Kidney epithelial cell (primary cell): Measurements from ENCODE around the gene BCL2L14. TPM values are rescaled to one million over a fixed set of nuclear protein-coding genes. Genes with fewer than 3 reads are reported as not detected.
A peak's percentile ranks its signal among the peaks of the same experiment; 100 is the strongest.

ENCODE experiments used
- DNase-seq: peaks from one replicate; pipeline ENCODE4 v3.0.0-alpha.2; 2010; ENCODE audit warnings: low read depth
- H3K27me3 ChIP-seq: 2 replicates; pipeline ENCODE4 v1.6.0; 2011; ENCODE audit warnings: low read length; ENCODE audit not compliant: control insufficient read depth, insufficient read depth
- H3K36me3 ChIP-seq: 2 replicates; pipeline ENCODE4 v1.5.1; 2011; ENCODE audit warnings: low read length; ENCODE audit not compliant: control insufficient read depth, insufficient read depth
- H3K4me3 ChIP-seq: 2 replicates; pipeline ENCODE4 v1.5.1; 2011; ENCODE audit warnings: low read depth, mild to moderate bottlenecking, control low read depth, low read length
- total RNA-seq: library from RNA; depleted of rRNA; stranded (reverse); fragments of >200 nt; gene quantifications from 2 replicates; pipeline ENCODE4 v1.2.3, GENCODE V29; 2015
- TF ChIP-seq, protein P1 (sequence below): IDR thresholded peaks from 2 replicates; pipeline ENCODE4 v1.5.1; 2011; ENCODE audit warnings: mild to moderate bottlenecking, moderate library complexity, low read length, control low read depth, inconsistent platforms; ENCODE audit not compliant: insufficient read depth, poor library complexity, severe bottlenecking

BCL2L14 gene
- total RNA-seq, 1 donor from 2014 or later, result not detected

DNA sequence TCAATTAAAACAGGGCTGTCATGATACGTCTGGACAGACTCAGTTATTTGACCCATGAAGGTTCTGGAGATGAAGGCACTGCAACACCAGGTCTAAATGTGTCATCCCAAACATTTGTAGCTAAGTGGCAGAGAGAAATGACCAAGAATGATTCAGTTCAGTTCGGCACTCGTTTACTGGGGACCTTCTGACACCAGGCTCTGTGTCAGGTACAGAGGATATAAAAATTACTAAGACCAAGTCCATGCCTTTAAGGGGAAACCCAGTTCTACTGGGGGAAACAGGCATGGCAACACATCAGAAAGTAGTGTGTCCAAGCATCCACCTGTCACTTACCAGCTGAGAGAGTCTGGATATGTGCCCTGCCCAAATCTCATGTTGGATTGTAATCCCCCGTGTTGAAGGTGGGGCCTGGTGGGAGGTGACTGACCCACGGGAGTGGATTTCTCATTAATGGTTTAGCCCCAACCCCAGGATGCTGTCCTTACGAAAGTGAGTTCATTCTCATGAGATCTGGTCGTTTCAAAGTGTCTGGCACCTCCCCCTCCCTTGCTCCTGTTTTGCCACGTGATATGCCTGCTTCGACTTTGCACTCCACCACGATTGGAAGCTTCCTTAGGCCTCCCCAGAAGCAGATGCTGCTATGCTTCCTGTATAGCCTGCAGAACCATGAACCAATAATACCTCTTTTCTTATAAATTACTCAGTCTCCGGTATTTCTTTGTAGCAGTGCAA, 41.9 kb upstream of the BCL2L14 start:
- Histone ChIP-seq H3K27me3 (no peaks in the 10 kb centered on the region), H3K36me3 (no peaks in the 10 kb centered on the region), H3K4me3 (no peak overlapping the region)
- TF ChIP-seq, protein P1, sequence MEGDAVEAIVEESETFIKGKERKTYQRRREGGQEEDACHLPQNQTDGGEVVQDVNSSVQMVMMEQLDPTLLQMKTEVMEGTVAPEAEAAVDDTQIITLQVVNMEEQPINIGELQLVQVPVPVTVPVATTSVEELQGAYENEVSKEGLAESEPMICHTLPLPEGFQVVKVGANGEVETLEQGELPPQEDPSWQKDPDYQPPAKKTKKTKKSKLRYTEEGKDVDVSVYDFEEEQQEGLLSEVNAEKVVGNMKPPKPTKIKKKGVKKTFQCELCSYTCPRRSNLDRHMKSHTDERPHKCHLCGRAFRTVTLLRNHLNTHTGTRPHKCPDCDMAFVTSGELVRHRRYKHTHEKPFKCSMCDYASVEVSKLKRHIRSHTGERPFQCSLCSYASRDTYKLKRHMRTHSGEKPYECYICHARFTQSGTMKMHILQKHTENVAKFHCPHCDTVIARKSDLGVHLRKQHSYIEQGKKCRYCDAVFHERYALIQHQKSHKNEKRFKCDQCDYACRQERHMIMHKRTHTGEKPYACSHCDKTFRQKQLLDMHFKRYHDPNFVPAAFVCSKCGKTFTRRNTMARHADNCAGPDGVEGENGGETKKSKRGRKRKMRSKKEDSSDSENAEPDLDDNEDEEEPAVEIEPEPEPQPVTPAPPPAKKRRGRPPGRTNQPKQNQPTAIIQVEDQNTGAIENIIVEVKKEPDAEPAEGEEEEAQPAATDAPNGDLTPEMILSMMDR, result no peak
- DNase-seq, result no peak

DNA sequence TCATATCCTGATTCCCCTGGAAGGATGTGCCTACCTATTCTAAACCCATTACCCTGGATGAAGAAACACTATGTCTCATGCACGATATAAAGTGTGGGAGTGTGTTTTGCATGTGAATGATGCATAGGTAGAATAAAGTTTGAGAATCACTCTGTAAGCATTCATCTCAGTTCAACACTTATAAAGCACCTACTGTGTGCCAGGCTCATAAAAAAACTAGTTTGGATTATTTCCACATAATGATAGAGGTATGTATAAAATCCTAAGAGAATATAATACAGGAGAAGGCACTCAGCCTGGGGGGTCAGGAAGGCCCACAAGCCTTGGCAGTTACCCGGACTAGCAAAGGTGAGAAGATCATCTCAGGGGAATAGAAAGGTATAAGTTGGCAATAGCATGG, 41.1 kb upstream of the BCL2L14 start:
- Histone ChIP-seq H3K36me3 (no peaks in the 10 kb centered on the region), H3K27me3 (no peaks in the 10 kb centered on the region), H3K4me3 (no peak overlapping the region)
- TF ChIP-seq, protein P1, result no peak
- no peak for DNase-seq

DNA sequence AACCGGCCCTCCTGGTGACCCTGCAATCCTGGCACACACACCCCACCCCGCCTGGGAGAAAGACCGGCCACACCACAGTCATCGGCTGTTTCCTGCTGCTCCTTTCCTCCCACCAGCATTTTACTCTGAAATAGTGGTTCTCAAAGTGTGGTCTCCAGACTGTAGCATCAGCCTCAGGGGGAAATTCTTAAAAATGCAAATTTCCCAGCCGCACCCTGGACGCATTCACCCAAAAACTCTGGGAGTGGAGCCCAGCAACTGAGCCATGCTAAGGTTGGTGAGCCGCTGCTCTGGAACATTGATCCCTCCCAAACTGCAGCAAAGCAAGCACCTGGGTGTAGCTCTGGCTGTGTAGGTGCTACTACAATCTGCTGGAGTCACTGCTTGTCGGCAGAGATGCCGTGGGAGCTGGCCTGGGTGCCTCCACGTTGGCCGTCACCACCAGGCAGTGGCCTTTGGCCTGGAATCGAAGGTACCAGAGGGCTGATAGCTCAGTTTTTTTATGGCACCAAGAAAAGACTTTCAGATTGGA, 38.4 kb upstream of the BCL2L14 start:
- H3K36me3 ChIP-seq, result no peaks in the 10 kb centered on the region
- H3K27me3 ChIP-seq, result no peaks in the 10 kb centered on the region
- TF ChIP-seq, protein P1, result no peak
- H3K4me3 ChIP-seq, result no peak overlapping the region
- DNase-seq, result no peak

DNA sequence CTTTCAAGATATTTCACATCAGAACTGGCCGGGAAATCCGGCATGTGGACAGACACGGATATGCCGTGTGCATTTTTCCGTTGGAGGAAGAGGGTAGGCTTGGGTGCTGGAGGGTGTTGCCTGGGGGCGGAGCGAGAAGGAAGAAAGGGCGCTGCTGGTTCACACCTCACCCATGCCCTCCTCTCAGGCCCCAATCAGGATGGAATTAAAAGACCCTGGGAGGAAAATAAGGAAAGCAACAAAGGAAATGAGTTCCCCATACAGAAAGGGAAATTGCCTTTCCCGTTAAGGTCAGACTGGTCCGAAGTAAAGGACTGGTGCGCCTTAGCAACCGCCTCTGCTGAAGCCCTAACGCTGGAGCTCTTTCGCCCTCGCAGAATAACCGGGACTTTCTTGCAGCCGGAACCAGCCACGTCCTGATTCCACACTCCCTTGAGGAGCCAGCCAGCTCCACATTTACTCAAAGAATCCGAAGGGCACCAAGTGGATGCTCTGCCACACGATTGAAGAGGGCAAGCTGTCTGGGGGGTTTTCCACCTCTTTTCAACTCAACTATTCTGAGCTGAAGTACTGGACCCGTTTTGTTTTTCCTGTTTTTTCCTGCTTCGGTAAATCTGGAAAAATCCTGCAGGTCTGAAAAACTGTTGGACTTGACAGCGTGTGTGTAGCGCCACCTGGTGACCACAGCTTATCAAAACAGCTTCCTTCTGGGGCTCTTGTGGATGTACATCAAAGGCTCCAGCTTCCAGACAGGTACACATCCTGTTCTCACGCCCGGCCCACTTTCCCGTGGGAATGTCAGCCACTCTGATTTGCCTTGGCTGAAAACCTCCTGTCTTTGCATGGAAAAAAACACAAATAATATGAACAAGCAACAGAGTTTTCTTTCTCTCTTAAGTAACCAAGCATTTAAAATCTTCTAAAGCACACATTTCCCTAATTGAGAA, 37.6 kb upstream of the BCL2L14 start:
- H3K36me3 ChIP-seq, result no peaks in the 10 kb centered on the region
- peak overlapping the region; percentile 30 for H3K4me3 ChIP-seq
- DNase-seq, result peak; percentile 60
- TF ChIP-seq, protein P1, result peak; percentile 81
- no peaks in the 10 kb centered on the region for H3K27me3 ChIP-seq

DNA sequence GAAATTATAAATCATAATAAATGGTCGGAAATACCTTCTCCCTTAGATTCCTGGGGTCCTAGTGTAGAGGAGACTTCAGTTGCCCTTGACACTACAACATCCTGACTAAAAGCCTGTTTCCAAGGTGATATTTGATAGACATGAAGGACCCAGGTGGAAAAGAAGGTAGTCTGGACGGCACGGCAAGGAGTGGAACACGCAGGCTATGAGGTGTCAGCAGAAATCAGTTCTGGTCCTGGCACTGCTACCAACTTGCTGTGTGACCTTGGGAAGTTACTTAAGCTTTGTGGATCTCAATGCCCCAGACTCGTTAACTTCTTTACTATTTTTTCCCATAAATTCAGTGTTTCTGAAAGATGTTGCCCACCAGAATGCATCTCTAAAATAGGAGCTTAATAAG, 36.9 kb upstream of the BCL2L14 start:
- H3K36me3 ChIP-seq, result no peaks in the 10 kb centered on the region
- no peaks in the 10 kb centered on the region for H3K27me3 ChIP-seq
- H3K4me3 ChIP-seq, result no peak overlapping the region
- TF ChIP-seq, protein P1, result no peak
- DNase-seq, result no peak
